Adrenal gland (tissue), 12 donors: ENCODE data around the gene EXD3. TPM values are rescaled to one million over a fixed set of nuclear protein-coding genes. Genes with fewer than 3 reads are reported as not detected.

Experiments used
- DNase-seq, 7 donors: peaks; one replicate each; pipeline ENCODE4 v3.0.0-alpha.2; 2019 to 2020
- H3K27ac ChIP-seq, 5 donors: fragments of 200-600 bp; sonication (generic) in 4 of 5; 1 replicate in 3 of 5; 2 replicates in 2 of 5; pipeline versions ENCODE4 v1.5.1 to v1.8.0; 2016 to 2020; ENCODE audit warnings: mild to moderate bottlenecking in 1 of 5
- H3K27me3 ChIP-seq: fragments of 200-600 bp; 2 replicates; pipeline ENCODE4 v1.8.0; 2021
- H3K36me3 ChIP-seq, 2 donors: fragments of 200-600 bp; replicated peaks in 1 of 2; 1 replicate in 1 of 2; 2 replicates in 1 of 2; pipeline versions ENCODE4 v1.5.1 to v1.8.0; 2018 to 2022
- H3K4me1 ChIP-seq, 2 donors: fragments of 200-600 bp; replicated peaks in 1 of 2; 1 replicate in 1 of 2; 2 replicates in 1 of 2; pipeline versions ENCODE4 v1.5.1 to v1.8.0; 2018 to 2021
- H3K4me3 ChIP-seq, 4 donors: fragments of 200-600 bp; sonication (generic) in 3 of 4; one replicate each; pipeline ENCODE4 v1.5.1; 2016 to 2018
- H3K9me3 ChIP-seq, 3 donors: fragments of 200-600 bp; sonication (generic) in 1 of 3; replicated peaks in 1 of 3; 1 replicate in 2 of 3; 2 replicates in 1 of 3; pipeline versions ENCODE4 v1.5.1 to v1.8.0; 2016 to 2021
- CTCF ChIP-seq, 6 experiments: fragments of 450-650 bp in 4 of 6; fragments of 200-600 bp in 2 of 6; sonication (generic) in 1 of 6; IDR thresholded peaks; 1 replicate in 5 of 6; 2 replicates in 1 of 6; pipeline versions ENCODE4 v1.5.1 to v1.8.0; 2016 to 2021; ENCODE audit warnings: antibody characterized with exemption in 6 of 6, mild to moderate bottlenecking in 2 of 6, moderate library complexity in 1 of 6
- POLR2A ChIP-seq, 2 donors: fragments of 450-650 bp; IDR thresholded peaks; one replicate each; pipeline ENCODE4 v1.6.1; 2017; ENCODE audit warnings: antibody characterized with exemption in 2 of 2, mild to moderate bottlenecking in 2 of 2, moderate library complexity in 1 of 2
- WGBS, 4 donors: extraction: QIAGEN DNeasy Blood & Tissue Kit in 2 of 4; methylation state at CpG; one replicate each; pipeline versions ENCODE4 v1.1.5 to v1.1.7; 2013 to 2017; 5-methylcytosine and 5-hydroxymethylcytosine counted together
- intact Hi-C, 2 donors: fragments of 100-400 bp; cut with DNase I; formaldehyde crosslinking; loops; one replicate each; pipeline versions ENCODE4 v1.14.1 to v1.15.0; 2022 to 2023
- polyA plus RNA-seq, 3 donors: library from polyadenylated mRNA; stranded (reverse); fragments of 200-250 nt in 2 of 3; fragments of 350-450 nt in 1 of 3; fragmentation: Illumina TruSeq in 1 of 3; extraction: RNeasy Lipid Tissue Mini Kit (QIAGEN cat#74804) in 1 of 3; gene quantifications; one replicate each; pipeline ENCODE4 v1.2.3, GENCODE V29; 2013 to 2014
- total RNA-seq, 9 donors: library from RNA; depleted of rRNA in 4 of 9; stranded (reverse); fragments of >200 nt in 4 of 9; fragments of 120-200 nt in 1 of 9; fragmentation: NEBNext Ultra II Directional in 1 of 9; extraction: Animal tissue kit (Norgen Biotek cat#: 25700) in 1 of 9; gene quantifications; one replicate each; pipeline versions ENCODE4 v1.1.0 to v1.2.4, GENCODE V29; 2013 to 2023
- donor health status: healthy with polysubstance abuse.
- donor health status: Bipolar disorder and iron deficiency.
- donor health status: DM: yes; HTN: yes; CAD: no.
- donor health status: DM: no; HTN: no; CAD: no.
- donor health status: DM: no; HTN: no; CAD: no.
- donor health status: DM: yes; HTN: yes; CAD: no.

EXD3 gene
- total and polyA plus RNA-seq, 12 donors, result 1.2 to 111 (median 23.9) TPM

GRCh38 chr9:137394866-137395665, 27.9 kb downstream of the EXD3 start:
- no peak for TF ChIP-seq CTCF (IDR thresholded peaks at IDR 0.05)
- TF ChIP-seq POLR2A (IDR thresholded peaks at IDR 0.05), result no peak
- H3K4me3 ChIP-seq, result no peak overlapping the region
- intact Hi-C loops, result no loop called here
- H3K36me3 ChIP-seq, result no peaks in the 10 kb centered on the region
- H3K27me3 ChIP-seq, result no peaks in the 10 kb centered on the region
- no peaks in the 10 kb centered on the region for H3K9me3 ChIP-seq
- 53 to 88% (median 86%) methylated on average over 11 to 36 of the region's 36 CpGs for WGBS, 4 donors
- no peak overlapping the region for H3K27ac ChIP-seq
- DNase-seq, result no peak
- peaks cover 4 to 8% of the 10 kb centered on the region in 2 donors for H3K4me1 ChIP-seq

GRCh38 chr9:137393176-137394150, 29.5 kb downstream of the EXD3 start:
- no peaks in the 10 kb centered on the region for H3K27me3 ChIP-seq
- no peak overlapping the region for H3K27ac ChIP-seq
- H3K4me1 ChIP-seq, result peaks cover 4 to 8% of the 10 kb centered on the region in 2 donors
- 91 to 96% (median 94%) methylated on average over 20 to 28 of the region's 28 CpGs for WGBS, 4 donors
- H3K4me3 ChIP-seq, result no peak overlapping the region
- no peak for DNase-seq
- H3K36me3 ChIP-seq, result no peaks in the 10 kb centered on the region
- intact Hi-C loops, result no loop called here
- H3K9me3 ChIP-seq, result no peaks in the 10 kb centered on the region
- no peak for TF ChIP-seq CTCF (IDR thresholded peaks at IDR 0.05)
- TF ChIP-seq POLR2A (IDR thresholded peaks at IDR 0.05), result no peak

- H3K9me3 ChIP-seq, result no peaks in the 10 kb centered on the region
- 92 to 97% (median 96%) methylated on average over 6 to 23 of the region's 23 CpGs for WGBS, 4 donors
- H3K36me3 ChIP-seq, result no peaks in the 10 kb centered on the region
- TF ChIP-seq CTCF (IDR thresholded peaks at IDR 0.05) (no peak), POLR2A (IDR thresholded peaks at IDR 0.05) (no peak)
- intact Hi-C loops, result no loop called here
- no peak overlapping the region for H3K27ac ChIP-seq
- H3K27me3 ChIP-seq, result no peaks in the 10 kb centered on the region
- H3K4me1 ChIP-seq, result peaks cover 4 to 14% of the 10 kb centered on the region in 2 donors
- no peak for DNase-seq
- H3K4me3 ChIP-seq, result no peak overlapping the region
Observed at GRCh38 chr9:137392232-137393007, 30.5 kb downstream of the EXD3 start.
